BE2C (cell line): ENCODE data around the gene DMRTB1.

Experiments
- DNase-seq: peaks from one replicate; pipeline ENCODE4 v3.0.0-alpha.2; 2020
- H3K27me3 ChIP-seq: fragments of 250-450 bp; sonication (Bioruptor Pico); 2 replicates; pipeline ENCODE4 v1.5.1; 2020; ENCODE audit warnings: mild to moderate bottlenecking
- H3K36me3 ChIP-seq: fragments of 250-450 bp; sonication (Bioruptor Pico); 2 replicates; pipeline ENCODE4 v1.5.1; 2020; ENCODE audit warnings: mild to moderate bottlenecking
- H3K4me1 ChIP-seq: fragments of 250-450 bp; sonication (Bioruptor Pico); 2 replicates; pipeline ENCODE4 v1.5.1; 2020
- H3K4me3 ChIP-seq: 2 replicates; pipeline ENCODE4 v1.5.1; 2011; ENCODE audit warnings: low read depth, low read length
- H3K9me3 ChIP-seq: fragments of 250-450 bp; sonication (Bioruptor Pico); 2 replicates; pipeline ENCODE4 v1.5.1; 2020
- CTCF ChIP-seq: IDR thresholded peaks from 2 replicates; pipeline ENCODE4 v1.5.1; 2012; ENCODE audit warnings: mild to moderate bottlenecking, low read depth, low read length

The DMRTB1 gene

GRCh38 chr1:53507116-53507820 is 48.1 kb downstream of the DMRTB1 start:
- DNase-seq = no peak
- H3K4me1 ChIP-seq = peaks cover 3% of the 10 kb centered on the region
- no peaks in the 10 kb centered on the region for H3K36me3 ChIP-seq
- H3K4me3 ChIP-seq = no peak overlapping the region
- H3K27me3 ChIP-seq = no peaks in the 10 kb centered on the region
- H3K9me3 ChIP-seq = no peaks in the 10 kb centered on the region
- TF ChIP-seq CTCF = no peak

DNA sequence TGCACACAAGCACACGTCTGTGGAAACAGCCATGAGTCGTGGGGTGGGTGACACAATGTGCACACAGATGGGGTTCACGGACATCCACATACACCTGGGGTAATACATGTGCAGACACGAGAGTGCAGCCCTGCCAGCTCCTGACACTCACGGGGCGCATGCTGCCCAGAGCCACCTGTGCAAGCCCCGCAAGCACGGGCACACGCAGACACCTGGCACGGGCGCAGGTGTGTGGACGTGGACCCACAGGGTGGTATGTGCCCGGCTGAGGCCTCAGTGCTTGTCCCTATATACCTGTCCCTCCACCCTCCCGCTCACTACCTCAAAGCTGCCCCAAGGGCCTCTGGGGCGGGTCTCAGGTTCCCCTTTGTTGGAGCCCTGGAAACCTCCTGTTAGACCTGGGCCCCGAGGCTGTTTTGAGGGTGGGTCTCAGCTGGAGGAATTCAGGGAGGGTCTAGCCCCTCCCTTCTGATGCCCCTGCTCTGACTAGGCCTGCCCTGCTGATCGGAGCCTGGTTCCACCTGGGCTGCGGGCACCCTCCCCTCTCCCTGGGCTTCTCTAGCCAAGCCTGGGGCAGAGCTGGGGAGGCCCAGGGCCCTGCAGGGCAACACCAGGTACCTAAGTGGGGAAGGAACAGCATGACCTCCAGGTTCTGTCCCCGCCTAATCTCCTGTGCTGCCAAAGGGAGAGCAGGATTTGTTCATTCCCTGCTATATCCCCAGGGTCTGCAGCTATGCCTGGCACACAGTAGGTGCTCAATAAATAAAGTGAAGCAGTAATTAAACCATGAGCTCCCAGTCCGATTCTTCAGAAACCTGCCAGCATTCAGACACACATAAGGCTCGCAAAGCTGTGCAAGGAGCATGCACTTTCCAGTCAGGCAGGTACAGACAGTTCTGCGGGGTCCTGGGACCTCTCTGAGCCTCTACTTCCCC is 49.1 kb downstream of the DMRTB1 start:
- DNase-seq = no peak
- H3K27me3 ChIP-seq = no peaks in the 10 kb centered on the region
- H3K36me3 ChIP-seq = no peaks in the 10 kb centered on the region
- no peak for TF ChIP-seq CTCF
- no peak overlapping the region for H3K4me3 ChIP-seq
- peaks cover 3% of the 10 kb centered on the region for H3K4me1 ChIP-seq
- no peaks in the 10 kb centered on the region for H3K9me3 ChIP-seq

DNA sequence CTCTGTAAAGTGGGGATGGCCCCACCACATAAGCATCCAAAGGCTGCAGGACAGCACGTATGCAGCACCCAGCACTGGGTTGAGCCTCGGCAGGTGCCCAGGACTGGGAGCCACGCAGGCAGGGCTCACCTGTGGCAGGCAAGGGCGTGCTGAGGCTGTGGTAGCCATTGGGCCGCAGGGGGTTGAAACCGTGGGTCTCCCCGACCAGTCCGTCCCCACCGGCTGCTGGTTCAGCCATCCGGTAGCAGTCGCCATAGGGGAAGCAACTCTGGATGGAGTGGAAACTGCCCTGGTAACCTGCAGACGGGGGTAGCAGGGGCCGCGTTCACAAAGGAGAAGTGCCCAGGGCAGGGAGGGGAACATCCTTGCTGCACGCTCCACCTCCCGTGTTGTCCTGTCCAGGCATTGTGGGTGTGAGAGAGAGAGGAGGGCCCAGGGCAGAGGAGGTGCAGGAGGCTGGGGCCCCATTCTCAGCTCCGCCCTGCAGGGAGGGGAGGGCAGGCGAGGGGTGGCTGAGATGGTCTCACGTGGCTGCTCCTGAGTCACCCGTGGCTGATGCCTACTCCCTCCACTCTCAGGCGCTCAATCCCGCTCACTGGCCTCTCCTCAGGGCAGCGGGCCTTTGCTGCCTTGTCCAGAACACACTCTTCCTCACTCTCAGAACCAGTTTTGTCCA is 49.9 kb downstream of the DMRTB1 start:
- H3K9me3 ChIP-seq = no peaks in the 10 kb centered on the region
- no peak for DNase-seq
- H3K4me3 ChIP-seq = no peak overlapping the region
- no peak for TF ChIP-seq CTCF
- H3K4me1 ChIP-seq = peaks cover 3% of the 10 kb centered on the region
- no peaks in the 10 kb centered on the region for H3K27me3 ChIP-seq
- no peaks in the 10 kb centered on the region for H3K36me3 ChIP-seq

DNA sequence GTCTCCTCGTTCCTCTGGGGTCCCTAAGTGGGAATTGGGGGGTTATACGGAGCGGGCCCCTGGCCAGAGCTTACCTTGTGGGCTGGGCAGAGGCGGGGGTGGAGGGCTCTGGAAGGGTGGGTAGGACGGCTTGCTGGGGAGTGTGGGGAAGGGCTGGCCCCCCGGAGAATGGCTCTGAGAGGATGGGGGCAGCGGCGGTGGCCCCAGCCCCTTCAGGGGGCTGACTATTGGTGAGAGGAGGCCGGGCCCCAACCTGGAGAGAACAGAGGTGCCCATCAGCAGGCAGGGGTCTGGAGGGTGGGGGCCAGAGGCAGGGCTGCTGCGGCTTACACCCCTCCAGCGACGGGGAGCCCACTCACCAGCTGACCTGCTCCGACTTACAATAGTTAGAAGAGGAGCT is 50.6 kb downstream of the DMRTB1 start:
- no peak for TF ChIP-seq CTCF
- no peaks in the 10 kb centered on the region for H3K27me3 ChIP-seq
- no peak for DNase-seq
- no peak overlapping the region for H3K4me3 ChIP-seq
- peaks cover 3% of the 10 kb centered on the region for H3K4me1 ChIP-seq
- no peaks in the 10 kb centered on the region for H3K36me3 ChIP-seq
- H3K9me3 ChIP-seq = no peaks in the 10 kb centered on the region

DNA sequence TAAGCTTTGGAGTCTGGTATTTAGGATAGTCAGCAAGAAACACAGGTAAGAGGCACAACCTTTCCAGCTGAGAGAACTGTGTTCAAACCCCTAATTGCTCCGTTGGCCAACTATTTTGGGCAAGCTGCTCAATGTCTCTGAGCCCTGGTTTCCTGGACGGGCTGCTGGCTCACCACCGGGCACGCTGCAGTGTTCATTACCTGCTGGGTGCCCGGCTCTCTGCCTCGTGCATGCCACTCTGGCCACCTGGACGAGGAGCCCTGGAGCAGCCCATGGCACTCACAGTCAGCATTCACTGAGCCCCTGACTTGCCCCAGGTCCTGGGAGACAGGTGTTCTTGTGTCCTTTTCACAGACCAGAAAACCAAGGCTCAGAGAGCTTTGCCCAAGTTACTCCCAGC is 51.0 kb downstream of the DMRTB1 start:
- H3K4me1 ChIP-seq = peaks cover 3% of the 10 kb centered on the region
- H3K36me3 ChIP-seq = no peaks in the 10 kb centered on the region
- no peak overlapping the region for H3K4me3 ChIP-seq
- DNase-seq = no peak
- no peaks in the 10 kb centered on the region for H3K27me3 ChIP-seq
- no peak for TF ChIP-seq CTCF
- no peaks in the 10 kb centered on the region for H3K9me3 ChIP-seq
